ENCODE measurements around the gene BGLAP. TPM values are rescaled to one million over a fixed set of nuclear protein-coding genes. Genes with fewer than 3 reads are reported as not detected.
"Not testable (repeated sequence)": the region's sequence is repeated elsewhere in the genome, so short reads cannot be mapped to it uniquely, and the experiment has no call there.

BGLAP gene
- 0.15 TPM in 1 of 2 replicates, not detected in the other for total RNA-seq

GRCh38 chr1:156241926-156242325 is at the start of gene BGLAP:
BGLAP (plus strand) TSS chr1:156242184; CDS start chr1:156242232, 48 bp downstream.
- DNase-seq (ENCODE audit: low read depth), result no peak

DNA sequence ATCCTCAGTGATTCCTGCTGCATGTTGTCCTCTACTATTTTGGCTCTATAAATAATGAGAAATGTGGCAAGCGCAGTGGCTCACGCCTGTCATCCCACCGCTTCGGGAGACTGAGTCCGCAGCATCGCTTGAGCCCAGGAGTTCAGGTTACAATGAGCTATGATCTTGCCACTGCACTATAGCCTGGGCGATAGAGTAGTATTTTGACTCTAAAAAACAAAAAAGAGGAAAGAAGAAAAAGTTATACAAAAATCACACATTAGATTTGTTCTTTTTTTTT is 48.8 kb upstream of the BGLAP start:
- peak; percentile 6 for DNase-seq (ENCODE audit: low read depth)

DNA sequence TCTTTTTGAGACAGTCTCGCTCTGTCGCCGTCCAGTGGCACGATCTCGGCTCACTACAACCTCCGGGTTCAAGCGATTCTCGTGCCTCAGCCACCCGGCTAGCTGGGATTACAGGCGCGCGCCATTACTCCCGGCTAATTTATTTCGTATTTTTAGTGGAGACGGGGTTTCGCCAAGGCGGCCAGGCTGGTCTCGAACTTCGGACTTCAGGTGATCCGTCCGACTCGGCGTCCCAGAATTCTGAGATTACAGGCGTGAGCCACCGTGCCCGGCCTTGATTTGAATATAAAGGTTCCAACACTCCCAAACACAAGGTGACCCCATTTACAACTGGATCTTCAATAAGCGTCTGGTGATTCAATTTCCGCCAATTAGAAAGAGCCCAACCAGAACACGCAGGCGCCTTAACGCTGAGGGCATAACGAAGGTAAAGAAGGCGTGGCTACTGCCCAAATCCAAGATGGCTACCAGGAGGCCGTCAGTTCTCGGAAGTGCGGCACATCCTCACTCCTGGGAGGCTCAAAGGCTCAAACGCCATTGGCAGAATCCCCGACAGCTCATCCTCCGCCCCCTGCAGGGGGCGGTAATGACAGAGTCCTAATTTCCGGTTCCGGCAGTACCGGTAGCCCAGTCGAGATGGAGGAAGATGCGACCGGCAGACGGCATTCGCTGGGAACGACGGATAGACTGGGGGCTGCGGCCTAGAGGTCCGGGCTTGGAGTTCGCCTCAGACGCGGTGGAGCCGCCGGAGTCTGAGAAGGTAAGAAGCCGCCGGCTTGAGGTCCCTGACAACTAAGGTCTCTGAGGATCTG is 48.3 kb upstream of the BGLAP start, which contains the start of gene SLC25A44:
SLC25A44 (plus strand) TSS at position 617 of the 812 bp plus-strand sequence. CDS start 5,744 bp downstream, outside the sequence.
- DNase-seq (ENCODE audit: low read depth), result peak; percentile 98

GRCh38 chr1:156194300-156194652 is 47.7 kb upstream of the BGLAP start:
- DNase-seq (ENCODE audit: low read depth), result no peak

- no peak for DNase-seq (ENCODE audit: low read depth)
Observed at GRCh38 chr1:156195853-156196252, 46.1 kb upstream of the BGLAP start.

DNA sequence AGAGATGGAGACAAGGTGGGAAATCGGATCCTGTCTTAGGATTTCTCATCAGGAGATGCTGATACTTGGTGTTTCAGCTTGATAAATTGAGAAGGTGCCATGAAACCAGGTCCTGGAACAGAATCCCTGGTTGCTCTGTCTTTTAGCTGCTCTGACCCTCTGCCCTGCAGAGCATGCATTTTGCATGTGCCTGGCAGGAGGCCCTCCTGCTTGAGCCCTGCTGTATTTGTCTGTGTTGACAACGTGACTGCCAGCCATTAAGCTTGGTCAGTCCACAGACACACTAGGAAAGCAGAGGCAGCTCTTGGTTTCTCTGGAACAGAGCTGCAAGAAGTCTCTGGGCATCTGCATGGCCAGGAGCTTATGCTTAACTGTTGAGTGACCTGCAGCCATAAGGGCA is 45.5 kb upstream of the BGLAP start:
- DNase-seq (ENCODE audit: low read depth), result no peak

GRCh38 chr1:156198831-156199349 is 43.1 kb upstream of the BGLAP start:
- DNase-seq (ENCODE audit: low read depth), result no peak

DNA sequence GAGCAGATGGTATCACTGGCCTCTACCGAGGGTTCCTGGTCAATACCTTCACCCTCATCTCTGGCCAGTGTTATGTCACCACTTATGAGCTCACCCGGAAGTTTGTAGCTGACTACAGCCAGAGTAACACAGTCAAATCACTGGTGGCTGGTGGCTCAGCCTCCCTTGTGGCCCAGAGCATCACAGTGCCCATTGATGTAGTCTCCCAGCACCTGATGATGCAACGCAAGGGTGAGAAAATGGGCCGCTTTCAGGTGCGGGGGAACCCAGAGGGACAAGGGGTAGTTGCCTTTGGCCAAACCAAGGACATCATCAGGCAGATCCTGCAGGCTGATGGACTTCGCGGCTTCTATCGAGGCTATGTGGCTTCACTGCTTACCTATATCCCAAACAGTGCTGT is 41.9 kb upstream of the BGLAP start:
- no peak for DNase-seq (ENCODE audit: low read depth)

DNA sequence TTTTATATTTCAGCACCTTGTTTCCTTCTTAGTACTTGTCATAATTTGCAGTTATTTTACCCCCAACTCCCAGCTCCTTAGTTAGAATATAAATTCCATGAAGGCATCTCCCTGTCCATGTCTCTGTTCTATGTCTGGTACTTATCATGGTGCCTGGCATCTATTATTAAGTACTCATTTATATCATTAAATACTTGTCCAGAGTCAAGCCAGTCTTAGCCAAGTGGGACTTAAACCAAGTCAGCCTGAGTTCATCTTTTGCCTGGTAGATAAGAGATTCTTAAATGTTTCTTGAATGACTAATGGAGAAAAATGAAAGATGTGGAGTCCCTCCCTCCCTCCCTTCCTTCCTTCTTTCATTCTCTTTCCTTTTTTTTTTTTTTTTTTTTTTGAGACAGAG is 38.7 kb upstream of the BGLAP start:
- no peak for DNase-seq (ENCODE audit: low read depth)

DNA sequence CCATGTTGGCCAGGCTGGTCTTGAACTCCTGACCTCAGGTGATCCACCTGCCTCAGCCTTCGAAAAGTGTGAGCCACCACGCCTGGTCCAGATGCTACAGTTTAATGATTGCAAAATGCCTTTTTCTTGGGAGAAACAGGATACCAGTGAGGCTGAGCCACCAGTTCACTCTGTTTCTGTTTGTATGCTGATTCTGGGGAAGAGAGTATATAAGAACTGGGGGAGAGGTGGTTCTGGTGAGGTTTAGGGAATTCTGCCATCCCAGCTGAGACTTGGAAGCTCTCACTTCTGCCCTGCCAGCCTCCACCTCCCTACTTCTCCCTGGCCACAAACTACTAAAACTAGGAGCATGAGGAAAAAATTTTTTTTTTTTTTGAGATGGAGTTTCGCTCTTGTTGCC is 37.3 kb upstream of the BGLAP start:
- no peak for DNase-seq (ENCODE audit: low read depth)

DNA sequence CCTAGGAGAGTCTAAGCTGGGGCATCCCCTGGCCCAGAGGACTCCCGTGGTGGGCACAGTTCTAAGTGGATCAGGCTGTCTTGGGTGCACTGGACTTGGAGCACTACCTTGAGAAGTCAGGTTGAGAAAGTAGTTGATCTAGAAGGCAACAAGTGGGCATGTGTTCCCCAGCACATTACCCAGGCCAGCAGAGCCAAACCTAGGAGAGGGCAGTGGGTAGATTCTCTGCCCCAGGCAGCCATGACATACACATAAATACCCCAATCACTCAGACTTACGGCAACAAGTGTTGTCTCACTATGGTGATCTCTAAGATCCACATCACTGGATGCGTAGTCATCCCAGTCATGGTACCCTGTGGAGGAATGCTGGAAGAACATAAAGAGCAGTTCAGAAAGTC is 30.7 kb upstream of the BGLAP start:
- DNase-seq (ENCODE audit: low read depth), result no peak

DNA sequence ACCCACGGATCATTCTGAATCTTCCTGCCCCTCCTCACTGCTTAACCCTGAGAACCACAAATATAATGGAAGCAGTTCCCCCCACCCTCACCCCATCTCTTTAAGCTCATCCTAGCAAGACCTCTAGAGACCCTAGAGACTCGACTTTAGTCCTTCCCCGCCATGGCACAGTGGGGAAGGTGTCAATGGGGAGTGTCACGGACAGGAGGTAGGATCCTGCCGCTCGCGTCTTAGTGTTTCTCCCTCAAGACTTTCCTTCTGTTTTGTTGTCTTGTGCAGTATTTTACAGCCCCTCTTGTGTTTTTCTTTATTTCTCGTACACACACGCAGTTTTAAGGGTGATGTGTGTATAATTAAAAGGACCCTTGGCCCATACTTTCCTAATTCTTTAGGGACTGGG is 29.9 kb upstream of the BGLAP start:
- no peak for DNase-seq (ENCODE audit: low read depth)

DNA sequence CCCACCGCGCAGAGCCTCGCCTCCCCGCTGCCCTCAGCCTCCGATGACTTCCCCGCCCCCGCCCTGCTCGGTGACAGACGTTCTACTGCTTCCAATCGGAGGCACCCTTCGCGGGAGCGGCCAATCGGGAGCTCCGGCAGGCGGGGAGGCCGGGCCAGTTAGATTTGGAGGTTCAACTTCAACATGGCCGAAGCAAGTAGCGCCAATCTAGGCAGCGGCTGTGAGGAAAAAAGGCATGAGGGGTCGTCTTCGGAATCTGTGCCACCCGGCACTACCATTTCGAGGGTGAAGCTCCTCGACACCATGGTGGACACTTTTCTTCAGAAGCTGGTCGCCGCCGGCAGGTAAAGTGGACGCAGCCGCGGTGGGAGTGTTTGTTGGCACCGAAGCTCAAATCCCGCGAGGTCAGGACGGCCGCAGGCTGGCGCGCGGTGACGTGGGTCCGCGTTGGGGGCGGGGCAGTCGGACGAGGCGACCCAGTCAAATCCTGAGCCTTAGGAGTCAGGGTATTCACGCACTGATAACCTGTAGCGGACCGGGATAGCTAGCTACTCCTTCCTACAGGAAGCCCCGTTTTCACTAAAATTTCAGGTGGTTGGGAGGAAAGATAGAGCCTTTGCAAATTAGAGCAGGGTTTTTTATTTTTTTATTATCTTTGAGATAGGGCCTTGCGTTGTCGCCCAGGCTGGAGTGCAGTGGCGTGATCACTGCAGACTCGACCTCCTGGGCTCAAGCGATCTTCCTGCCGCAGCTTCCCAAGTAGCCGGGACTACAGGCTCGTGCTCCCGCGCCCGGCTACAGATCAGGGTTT is 28.9 kb upstream of the BGLAP start, which contains the start of gene PMF1:
PMF1 (plus strand) TSS at position 175 of the 811 bp plus-strand sequence; CDS start at position 184, 9 bp downstream.
- DNase-seq (ENCODE audit: low read depth), result peak; percentile 90

DNA sequence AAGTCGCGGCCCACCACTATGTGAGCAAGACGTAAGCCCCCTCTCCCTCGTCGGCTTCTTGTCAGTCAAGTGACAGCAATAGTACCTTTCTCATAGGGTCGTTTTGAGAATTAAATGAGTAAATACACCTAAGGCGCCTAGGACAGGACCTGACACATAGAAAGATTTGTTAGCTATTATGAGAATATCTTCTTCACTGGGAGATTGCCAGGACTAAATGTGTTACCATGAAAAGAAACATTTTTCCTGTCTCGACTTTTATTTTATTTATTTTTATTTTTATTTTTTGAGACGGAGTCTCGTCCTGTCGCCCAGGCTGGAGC is 28.4 kb upstream of the BGLAP start:
- DNase-seq (ENCODE audit: low read depth), result no peak

DNA sequence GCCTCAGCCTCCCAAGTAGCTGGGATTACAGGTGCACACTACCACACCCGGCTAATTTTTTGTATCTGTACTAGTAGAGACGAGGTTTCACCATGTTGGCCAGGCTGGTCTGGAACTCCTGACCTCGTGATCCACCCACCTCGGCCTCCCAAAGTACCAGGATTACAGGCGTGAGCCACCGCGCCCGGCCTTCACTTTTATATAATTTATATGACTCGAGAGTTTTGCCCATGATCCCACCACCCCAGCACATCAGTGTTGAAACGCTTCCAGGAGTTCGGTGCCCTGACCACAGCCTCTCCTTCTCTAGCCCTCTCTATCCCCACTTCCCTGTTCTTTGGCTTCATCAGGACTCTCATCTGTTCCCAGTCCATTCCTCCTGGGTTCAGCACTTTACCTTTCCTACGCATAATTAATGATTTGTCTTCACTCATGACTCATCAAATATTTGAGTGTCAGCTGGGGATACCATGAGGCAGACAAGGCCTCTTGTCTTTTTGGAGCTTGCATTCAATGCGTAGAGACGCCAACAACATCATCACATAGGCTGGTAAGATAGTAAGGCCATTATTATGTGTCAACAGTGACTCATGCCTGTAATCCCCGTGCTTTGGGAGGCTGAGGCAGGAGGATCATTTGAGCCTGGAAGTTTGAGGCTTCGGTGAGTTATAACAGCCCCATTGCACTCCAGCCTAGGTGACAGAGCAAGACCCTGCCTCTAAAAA is 27.8 kb upstream of the BGLAP start:
- peak; percentile 78 for DNase-seq (ENCODE audit: low read depth)

DNA sequence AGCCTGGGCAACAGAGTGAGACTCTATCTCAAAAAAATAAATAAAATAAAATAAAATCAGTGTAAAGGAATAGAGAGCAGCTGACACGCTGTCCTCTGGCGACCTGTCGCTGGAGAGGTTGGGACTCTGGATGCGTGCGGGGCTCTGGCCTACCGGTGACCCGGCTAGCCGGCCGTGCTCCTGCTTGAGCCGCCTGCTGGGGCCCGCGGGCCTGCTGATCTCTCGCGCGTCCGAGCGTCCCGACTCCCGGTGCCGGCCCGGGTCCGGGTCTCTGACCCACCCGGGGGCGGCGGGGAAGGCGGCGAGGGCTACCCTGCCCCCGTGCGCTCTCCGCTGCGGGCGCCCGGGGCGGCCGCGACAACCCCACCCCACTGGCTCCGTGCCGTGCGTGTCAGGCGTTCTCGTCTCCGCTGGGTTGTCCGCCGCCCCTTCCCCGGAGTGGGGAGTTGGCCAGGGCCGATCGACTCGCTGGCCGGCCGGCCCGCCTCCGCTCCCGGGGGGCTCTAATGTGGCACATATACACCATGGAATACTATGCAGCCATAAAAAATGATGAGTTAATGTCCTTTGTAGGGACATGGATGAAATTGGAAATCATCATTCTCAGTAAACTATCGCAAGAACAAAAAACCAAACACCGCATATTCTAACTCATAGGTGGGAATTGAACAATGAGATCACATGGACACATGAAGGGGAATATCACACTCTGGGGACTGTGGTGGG is 25.5 kb upstream of the BGLAP start:
- not testable (repeated sequence) for DNase-seq (ENCODE audit: low read depth)

DNA sequence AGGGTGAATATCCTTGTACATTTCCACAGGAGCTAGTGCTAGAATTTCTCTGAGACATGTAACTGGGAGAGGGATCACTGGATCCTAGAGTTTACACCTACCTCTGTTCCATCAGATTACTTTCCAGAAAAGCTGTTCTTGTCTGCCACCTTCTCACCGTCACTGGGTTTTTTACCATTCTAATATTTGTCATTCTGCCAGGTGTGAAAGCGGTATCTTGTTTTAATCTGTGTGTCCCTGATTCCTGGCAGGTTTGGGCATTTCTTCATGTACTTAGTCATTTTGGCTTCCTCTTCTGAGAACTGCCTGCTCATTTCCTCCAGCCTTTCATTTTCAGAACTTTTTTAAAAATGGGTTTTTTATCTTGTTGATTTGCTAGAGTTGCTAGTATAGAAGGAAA is 24.1 kb upstream of the BGLAP start:
- no peak for DNase-seq (ENCODE audit: low read depth)

- DNase-seq (ENCODE audit: low read depth), result no peak
Observed at GRCh38 chr1:156220226-156220625, 21.8 kb upstream of the BGLAP start.

- DNase-seq (ENCODE audit: low read depth), result no peak
Observed at GRCh38 chr1:156221986-156222692, 19.8 kb upstream of the BGLAP start.

DNA sequence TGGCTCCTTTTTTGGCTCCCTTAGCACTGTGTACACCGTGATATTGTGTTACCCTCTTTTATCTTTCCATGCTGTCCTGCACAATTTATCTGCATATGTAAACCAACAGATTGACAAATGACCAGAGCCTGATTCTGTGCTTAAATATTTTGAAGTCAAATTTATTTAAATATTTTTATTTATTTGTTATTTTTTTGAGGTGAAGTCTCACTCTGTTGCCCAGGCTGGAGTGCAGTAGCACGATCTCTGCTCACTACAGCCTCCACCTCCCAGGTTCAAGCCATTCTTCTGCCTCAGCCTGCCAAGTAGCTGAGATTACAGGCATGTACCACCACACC is 16.3 kb upstream of the BGLAP start:
- no peak for DNase-seq (ENCODE audit: low read depth)

DNA sequence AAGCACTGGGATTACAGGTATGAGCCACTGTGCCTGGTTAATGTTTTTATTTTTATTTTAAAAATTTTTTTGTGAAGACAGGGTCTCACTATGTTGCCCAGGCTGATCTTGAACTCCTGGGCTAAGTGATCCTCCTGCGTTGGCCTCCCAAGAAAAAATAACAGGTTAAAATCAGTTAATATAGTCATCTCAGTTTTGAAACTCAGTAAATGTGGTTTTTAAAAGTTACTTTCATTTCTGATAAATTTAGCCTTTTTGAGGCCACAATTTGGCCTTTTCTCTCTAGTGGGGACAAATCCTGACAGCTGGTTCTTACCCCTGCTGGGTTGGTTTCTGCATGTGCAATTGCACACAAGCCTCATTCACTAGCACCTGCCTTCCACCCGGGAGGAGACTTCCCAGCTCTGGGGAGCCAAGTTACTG is 15.9 kb upstream of the BGLAP start:
- no peak for DNase-seq (ENCODE audit: low read depth)
